ENCODE data around the gene AQP1. TPM values are rescaled to one million over a fixed set of nuclear protein-coding genes. Genes with fewer than 3 reads are reported as not detected.

Gene AQP1
- total RNA-seq, 1 donor from 2014 or later, result 6.0 TPM

DNA sequence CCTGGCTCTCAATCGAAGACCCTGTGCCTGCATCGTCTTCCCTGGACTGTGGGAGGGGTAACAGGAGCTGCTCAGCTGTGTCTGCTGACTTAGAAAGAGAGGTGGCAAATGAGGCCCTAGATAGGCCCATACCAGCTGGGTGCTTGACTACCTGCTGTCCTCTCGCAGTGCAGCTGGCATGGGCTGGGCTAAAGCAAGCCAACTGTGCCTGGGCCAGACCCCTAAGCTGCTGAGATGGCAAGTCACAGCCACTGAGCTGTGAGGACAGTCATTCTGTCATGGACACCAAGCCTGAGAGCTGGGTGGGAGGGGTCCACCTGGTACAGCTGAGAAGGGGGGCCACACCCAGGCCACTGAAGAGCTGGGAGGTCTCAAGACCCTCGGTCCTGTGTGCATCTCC, 45.8 kb upstream of the AQP1 start:
- Mint-ChIP-seq H3K27ac (no peak overlapping the region), H3K27me3 (no peaks in the 10 kb centered on the region), H3K36me3 (peaks cover 5% of the 10 kb centered on the region), H3K4me3 (no peak overlapping the region), H3K9me3 (no peaks in the 10 kb centered on the region), H3K4me1 (ENCODE audit: unreplicated experiment) (no peaks in the 10 kb centered on the region)
- no peak for DNase-seq (ENCODE audit: extremely low spot score, unreplicated experiment)
- TF ChIP-seq, protein P1, sequence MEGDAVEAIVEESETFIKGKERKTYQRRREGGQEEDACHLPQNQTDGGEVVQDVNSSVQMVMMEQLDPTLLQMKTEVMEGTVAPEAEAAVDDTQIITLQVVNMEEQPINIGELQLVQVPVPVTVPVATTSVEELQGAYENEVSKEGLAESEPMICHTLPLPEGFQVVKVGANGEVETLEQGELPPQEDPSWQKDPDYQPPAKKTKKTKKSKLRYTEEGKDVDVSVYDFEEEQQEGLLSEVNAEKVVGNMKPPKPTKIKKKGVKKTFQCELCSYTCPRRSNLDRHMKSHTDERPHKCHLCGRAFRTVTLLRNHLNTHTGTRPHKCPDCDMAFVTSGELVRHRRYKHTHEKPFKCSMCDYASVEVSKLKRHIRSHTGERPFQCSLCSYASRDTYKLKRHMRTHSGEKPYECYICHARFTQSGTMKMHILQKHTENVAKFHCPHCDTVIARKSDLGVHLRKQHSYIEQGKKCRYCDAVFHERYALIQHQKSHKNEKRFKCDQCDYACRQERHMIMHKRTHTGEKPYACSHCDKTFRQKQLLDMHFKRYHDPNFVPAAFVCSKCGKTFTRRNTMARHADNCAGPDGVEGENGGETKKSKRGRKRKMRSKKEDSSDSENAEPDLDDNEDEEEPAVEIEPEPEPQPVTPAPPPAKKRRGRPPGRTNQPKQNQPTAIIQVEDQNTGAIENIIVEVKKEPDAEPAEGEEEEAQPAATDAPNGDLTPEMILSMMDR (conservative IDR thresholded peaks at IDR 0.05), result no peak

DNA sequence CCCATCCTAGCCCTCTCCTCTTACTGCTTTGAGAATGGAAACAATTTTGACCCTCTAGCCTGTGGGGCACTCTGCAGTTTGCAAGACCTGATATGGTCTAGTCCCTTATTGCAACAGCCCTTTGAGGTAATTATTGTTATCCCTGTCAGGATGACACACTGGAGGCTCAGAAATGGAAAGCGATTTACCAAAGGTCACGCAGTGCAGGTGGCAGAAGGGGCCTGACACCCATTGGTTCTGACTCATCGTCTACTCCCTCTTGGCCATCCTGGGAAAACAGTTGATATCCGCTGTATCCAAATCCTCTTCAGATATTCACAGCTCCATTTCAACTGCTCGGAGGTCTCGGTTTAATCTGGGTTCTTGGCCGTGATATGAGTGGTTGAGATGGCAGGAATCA, 44.7 kb upstream of the AQP1 start:
- no peaks in the 10 kb centered on the region for H3K4me1 Mint-ChIP-seq (ENCODE audit: unreplicated experiment)
- no peaks in the 10 kb centered on the region for H3K27me3 Mint-ChIP-seq
- no peak overlapping the region for H3K27ac Mint-ChIP-seq
- peaks cover 5% of the 10 kb centered on the region for H3K36me3 Mint-ChIP-seq
- no peak overlapping the region for H3K4me3 Mint-ChIP-seq
- no peak for DNase-seq (ENCODE audit: extremely low spot score, unreplicated experiment)
- no peaks in the 10 kb centered on the region for H3K9me3 Mint-ChIP-seq
- TF ChIP-seq, protein P1 (conservative IDR thresholded peaks at IDR 0.05), result no peak

DNA sequence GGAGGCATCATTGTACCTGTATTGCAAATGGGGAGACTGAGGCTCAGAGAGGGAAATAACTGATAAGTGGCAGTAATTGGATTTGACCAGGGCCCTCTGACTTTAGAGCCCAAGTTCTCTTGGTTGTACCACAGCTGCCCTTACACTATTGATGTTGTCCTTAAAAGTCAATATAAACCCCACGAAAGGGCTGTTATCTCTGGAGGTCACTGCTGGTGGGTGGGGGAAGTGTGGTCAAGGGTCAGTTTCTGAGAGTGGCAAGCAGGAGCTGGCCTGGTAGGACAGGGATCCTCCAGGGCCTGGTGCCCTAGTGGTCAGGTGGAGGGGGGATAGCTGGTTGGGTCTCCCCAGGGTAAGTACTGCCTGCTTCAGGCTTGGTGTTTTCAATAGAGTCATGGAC, 44.2 kb upstream of the AQP1 start:
- TF ChIP-seq, protein P1 (conservative IDR thresholded peaks at IDR 0.05), result no peak
- Mint-ChIP-seq H3K36me3 (peaks cover 5% of the 10 kb centered on the region), H3K4me1 (ENCODE audit: unreplicated experiment) (no peaks in the 10 kb centered on the region), H3K27me3 (no peaks in the 10 kb centered on the region), H3K4me3 (no peak overlapping the region), H3K27ac (no peak overlapping the region), H3K9me3 (no peaks in the 10 kb centered on the region)
- no peak for DNase-seq (ENCODE audit: extremely low spot score, unreplicated experiment)

DNA sequence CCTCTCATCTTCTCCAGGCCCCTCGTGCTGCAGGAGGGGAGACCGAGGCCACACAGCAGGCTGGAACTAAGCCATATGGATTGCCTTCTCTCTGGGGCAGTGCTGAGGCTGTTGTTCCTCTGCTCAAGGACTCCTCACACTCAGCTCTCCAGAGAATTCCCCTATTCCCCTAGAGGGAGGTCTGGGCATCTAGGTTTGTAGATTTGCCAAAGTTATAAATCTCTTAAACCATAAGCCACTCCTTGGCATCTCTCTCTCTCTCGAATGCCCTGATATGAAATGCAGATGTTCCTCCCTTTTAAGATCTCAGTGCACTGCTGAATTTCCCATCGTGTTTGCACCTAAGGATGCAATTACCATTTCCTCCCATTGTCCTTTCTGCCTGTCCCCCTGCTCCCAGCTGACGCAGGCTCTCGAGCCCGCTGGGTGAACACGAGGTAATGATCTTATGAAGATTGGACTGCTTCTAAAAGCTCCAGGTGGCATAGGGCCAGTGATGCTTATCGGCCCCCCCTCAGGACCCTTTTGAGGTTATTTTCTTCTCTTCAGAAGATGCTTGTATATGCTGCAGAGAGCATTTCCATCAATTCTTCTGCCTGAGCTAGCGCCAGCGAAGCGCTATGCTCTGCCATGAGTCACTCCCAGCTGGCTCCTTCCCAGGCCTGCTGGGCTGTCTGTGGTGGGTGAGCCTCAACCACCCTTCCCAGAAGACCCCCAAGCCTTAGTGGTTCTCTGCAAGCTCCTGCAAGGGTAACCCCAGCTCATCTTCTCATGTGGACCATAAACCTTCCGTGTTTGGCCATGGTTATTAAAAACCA, 41.6 kb upstream of the AQP1 start:
- no peaks in the 10 kb centered on the region for H3K27me3 Mint-ChIP-seq
- no peak overlapping the region for H3K4me3 Mint-ChIP-seq
- H3K9me3 Mint-ChIP-seq, result peaks cover 2% of the 10 kb centered on the region
- H3K27ac Mint-ChIP-seq, result no peak overlapping the region
- TF ChIP-seq, protein P1 (conservative IDR thresholded peaks at IDR 0.05), result no peak
- no peaks in the 10 kb centered on the region for H3K36me3 Mint-ChIP-seq
- no peaks in the 10 kb centered on the region for H3K4me1 Mint-ChIP-seq (ENCODE audit: unreplicated experiment)
- DNase-seq (ENCODE audit: extremely low spot score, unreplicated experiment), result no peak

DNA sequence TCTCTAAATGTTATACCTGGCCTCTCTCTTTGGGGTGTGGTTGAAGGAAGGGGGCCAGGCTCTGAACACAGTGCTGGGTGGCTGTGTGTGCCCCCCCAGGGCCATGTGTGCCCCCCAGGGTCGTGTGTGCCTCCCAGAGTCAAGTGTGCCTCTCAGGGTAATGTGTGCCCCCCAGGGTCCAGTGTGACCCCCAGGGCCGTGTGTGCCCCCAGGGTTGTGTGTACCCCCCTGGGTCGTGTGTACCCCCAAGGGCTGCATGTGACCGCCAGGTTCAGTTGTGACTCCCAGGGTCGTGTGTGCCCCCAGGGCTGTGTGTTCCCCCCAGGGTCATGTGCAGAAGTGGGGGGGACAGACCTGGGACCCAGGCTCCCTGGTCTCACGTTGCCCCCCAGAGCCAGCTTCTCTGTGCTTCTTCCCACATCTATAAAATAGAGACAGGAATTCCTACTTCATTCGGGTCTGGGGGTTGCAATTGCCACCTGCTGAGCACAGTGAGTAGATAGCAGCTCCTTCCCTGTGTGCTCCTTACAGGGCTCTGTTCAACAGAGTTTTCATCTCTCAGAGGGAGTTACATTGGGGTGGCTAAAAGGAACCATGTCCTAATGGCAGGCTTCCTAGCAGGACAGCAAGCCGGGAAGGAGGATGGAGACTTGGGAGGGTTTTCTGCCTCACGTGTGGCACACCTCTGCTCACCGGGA, 40.7 kb upstream of the AQP1 start:
- peaks cover 4% of the 10 kb centered on the region for H3K36me3 Mint-ChIP-seq
- H3K27me3 Mint-ChIP-seq, result no peaks in the 10 kb centered on the region
- DNase-seq (ENCODE audit: extremely low spot score, unreplicated experiment), result no peak
- no peak overlapping the region for H3K4me3 Mint-ChIP-seq
- no peaks in the 10 kb centered on the region for H3K4me1 Mint-ChIP-seq (ENCODE audit: unreplicated experiment)
- H3K9me3 Mint-ChIP-seq, result peaks cover 7% of the 10 kb centered on the region
- H3K27ac Mint-ChIP-seq, result no peak overlapping the region
- TF ChIP-seq, protein P1 (conservative IDR thresholded peaks at IDR 0.05), result no peak

Measured in type B pancreatic cell (in vitro differentiated cells).